Naive thymus-derived CD4-positive, alpha-beta T cell (primary cell): ENCODE measurements around the gene TMEM59L. TPM values are rescaled to one million over a fixed set of nuclear protein-coding genes. Genes with fewer than 3 reads are reported as not detected.

Experiments
- ATAC-seq: fragments of 150-1000 bp; cut with Tn5 transposase; 2 replicates; pipeline ENCODE4 v1.10.0; 2021; ENCODE audit warnings: mild to moderate bottlenecking, moderate library complexity
- CTCF ChIA-PET: fragments of 350-600 bp; sonication (Branson Sonifier 250); formaldehyde crosslinking; loops from one replicate; lab custom pipeline; 2021; ENCODE audit warnings: antibody characterized with exemption; lab: Charles Lee
- POLR2A ChIA-PET: fragments of 350-600 bp; sonication (Branson Sonifier 250); formaldehyde crosslinking; loops from one replicate; lab custom pipeline; 2021; ENCODE audit warnings: antibody characterized with exemption, inconsistent platforms; lab: Charles Lee
- DNase-seq, 9 donors: peaks; one replicate each; pipeline versions ENCODE4 v3.0.0 to v3.0.0-alpha.2; 2020 to 2022; ENCODE audit warnings: mixed read lengths in 1 of 9
- H3K27ac ChIP-seq: one replicate; pipeline ENCODE4 v1.7.0; 2013; ENCODE audit warnings: mild to moderate bottlenecking, low read depth, low read length, moderate library complexity
- H3K27me3 ChIP-seq, 2 donors: one replicate each; pipeline ENCODE4 v1.7.0; 2013; ENCODE audit warnings: low read length in 2 of 2, mild to moderate bottlenecking in 2 of 2, moderate library complexity in 2 of 2; ENCODE audit not compliant: control insufficient read depth in 2 of 2, insufficient read depth in 2 of 2
- H3K36me3 ChIP-seq, 3 experiments: 1 replicate in 2 of 3; 2 replicates in 1 of 3; pipeline ENCODE4 v1.7.0; 2013; ENCODE audit warnings: low read length in 3 of 3, mild to moderate bottlenecking in 3 of 3, moderate library complexity in 1 of 3; ENCODE audit not compliant: insufficient read depth in 3 of 3, control insufficient read depth in 2 of 3
- H3K4me1 ChIP-seq, 2 donors: one replicate each; pipeline ENCODE4 v1.7.0; 2013; ENCODE audit warnings: low read length in 2 of 2, mild to moderate bottlenecking in 2 of 2, moderate library complexity in 1 of 2; ENCODE audit not compliant: control insufficient read depth in 2 of 2, insufficient read depth in 2 of 2
- H3K4me3 ChIP-seq: 2 replicates; pipeline ENCODE4 v1.7.0; 2013; ENCODE audit warnings: mild to moderate bottlenecking, low read length
- H3K9me3 ChIP-seq, 3 experiments: 1 replicate in 2 of 3; 2 replicates in 1 of 3; pipeline ENCODE4 v1.7.0; 2013; ENCODE audit warnings: low read length in 3 of 3; ENCODE audit not compliant: control insufficient read depth in 2 of 3
- H3K27ac Mint-ChIP-seq, 9 donors: one replicate each; pipeline ENCODE4 v1.8.0; 2020 to 2022; ENCODE audit warnings: mixed read lengths in 9 of 9, mild to moderate bottlenecking in 8 of 9, moderate library complexity in 5 of 9, inconsistent platforms in 2 of 9
- H3K27me3 Mint-ChIP-seq, 5 donors: one replicate each; pipeline ENCODE4 v1.8.0; 2021 to 2022; ENCODE audit warnings: mixed read lengths in 5 of 5, mild to moderate bottlenecking in 1 of 5
- H3K36me3 Mint-ChIP-seq, 5 donors: one replicate each; pipeline ENCODE4 v1.8.0; 2020 to 2022; ENCODE audit warnings: mixed read lengths in 5 of 5, mild to moderate bottlenecking in 3 of 5, inconsistent platforms in 1 of 5
- H3K4me1 Mint-ChIP-seq, 7 donors: one replicate each; pipeline ENCODE4 v1.8.0; 2020 to 2022; ENCODE audit warnings: mixed read lengths in 7 of 7, mild to moderate bottlenecking in 3 of 7, inconsistent platforms in 1 of 7
- H3K4me3 Mint-ChIP-seq, 10 donors: one replicate each; pipeline ENCODE4 v1.8.0; 2020 to 2022; ENCODE audit warnings: mild to moderate bottlenecking in 10 of 10, mixed read lengths in 10 of 10, moderate library complexity in 6 of 10, inconsistent platforms in 2 of 10
- H3K9me3 Mint-ChIP-seq, 11 donors: one replicate each; pipeline ENCODE4 v1.8.0; 2020 to 2022; ENCODE audit warnings: mixed read lengths in 11 of 11, mild to moderate bottlenecking in 4 of 11, inconsistent platforms in 1 of 11, moderate library complexity in 1 of 11
- intact Hi-C, 2 donors: fragments of 100-400 bp; cut with micrococcal nuclease; formaldehyde crosslinking; loops; one replicate each; pipeline ENCODE4 v1.15.1; 2023
- polyA plus RNA-seq, 2 donors: library from polyadenylated mRNA; unstranded; fragments of 300-500 nt; fragmentation: Illumina TruSeq; gene quantifications; one replicate each; pipeline ENCODE4 v1.2.3, GENCODE V29; 2021
- total RNA-seq, 6 experiments: library from RNA in 5 of 6; stranded (reverse) in 5 of 6; gene quantifications; 1 replicate in 5 of 6; 2 replicates in 1 of 6; pipeline ENCODE4 v1.2.3 and lab custom pipeline; 2021 to 2026

The TMEM59L gene
- total and polyA plus RNA-seq, 7 experiments from 2014 or later = 0.22 to 0.74 (median 0.30) TPM; not detected in 3

DNA sequence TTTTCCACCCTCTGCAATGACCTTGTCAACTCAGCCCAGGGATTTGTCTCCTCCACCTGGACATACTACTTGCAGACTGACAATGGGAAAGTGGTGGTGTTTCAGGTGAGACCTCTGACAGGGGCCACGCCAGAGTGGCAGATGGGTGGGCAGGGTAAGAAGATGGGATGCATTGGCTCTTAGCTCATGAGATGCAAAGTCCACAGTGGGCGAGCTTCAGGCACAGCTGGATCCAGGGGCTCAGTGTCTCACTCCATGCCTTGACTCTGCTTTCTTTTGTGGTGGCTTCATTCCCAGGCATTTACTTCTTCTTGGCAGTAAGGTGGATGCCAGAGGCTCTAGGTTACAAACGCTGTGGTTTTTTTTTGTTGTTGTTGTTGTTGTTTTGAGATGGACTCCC lies 3.4 kb downstream of the TMEM59L start:
- intact Hi-C loops = no loop called here
- Histone ChIP-seq H3K27ac (no peak overlapping the region), H3K4me1 (peaks cover 10 to 12% of the 10 kb centered on the region in 2 donors), H3K27me3 (peaks cover 10 to 11% of the 10 kb centered on the region in 2 donors), H3K36me3 (no peaks in the 10 kb centered on the region), H3K4me3 (no peak overlapping the region), H3K9me3 (no peaks in the 10 kb centered on the region)
- Mint-ChIP-seq H3K9me3 (peaks cover 0 to 1% (median 0%) of the 10 kb centered on the region in 11 donors), H3K27me3 (peaks cover 30 to 54% (median 47%) of the 10 kb centered on the region in 5 donors), H3K4me3 (peak overlapping the region in 1 of 10 donors; percentile 12), H3K36me3 (no peaks in the 10 kb centered on the region), H3K4me1 (peaks cover 3 to 21% (median 13%) of the 10 kb centered on the region in 7 donors), H3K27ac (no peak overlapping the region)
- CTCF ChIA-PET = no interaction called here
- ATAC-seq (no peak), DNase-seq (no peak)
- POLR2A ChIA-PET = no interaction called here

DNA sequence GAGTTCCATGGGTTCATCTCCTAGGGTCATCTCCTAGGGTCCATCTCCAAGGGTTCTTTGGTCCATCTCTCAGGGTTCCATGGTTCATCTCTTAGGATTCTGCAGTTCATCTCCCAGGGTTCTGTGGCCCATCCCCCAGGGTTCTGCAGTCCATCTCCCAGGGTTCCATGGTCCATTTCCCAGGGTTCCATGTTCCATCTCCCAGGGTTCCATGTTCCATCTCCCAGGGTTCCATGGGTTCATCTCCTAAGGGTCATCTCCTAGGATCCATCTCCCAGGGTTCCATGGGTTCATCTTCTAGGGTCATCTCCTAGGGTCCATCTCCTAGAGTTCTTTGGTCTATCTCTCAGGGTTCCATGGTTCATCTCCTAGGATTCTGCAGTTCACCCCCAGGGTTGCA lies 4.9 kb downstream of the TMEM59L start:
- Histone ChIP-seq H3K4me1 (peaks cover 0 to 6% of the 10 kb centered on the region in 2 donors), H3K4me3 (no peak overlapping the region), H3K27ac (no peak overlapping the region), H3K9me3 (no peaks in the 10 kb centered on the region), H3K36me3 (no peaks in the 10 kb centered on the region), H3K27me3 (peaks cover under 1 to 7% of the 10 kb centered on the region in 2 donors)
- Mint-ChIP-seq H3K4me1 (peaks cover 0 to 10% (median 3%) of the 10 kb centered on the region in 7 donors), H3K27me3 (peaks cover 20 to 44% (median 36%) of the 10 kb centered on the region in 5 donors), H3K27ac (no peak overlapping the region), H3K9me3 (no peaks in the 10 kb centered on the region), H3K4me3 (no peak overlapping the region), H3K36me3 (no peaks in the 10 kb centered on the region)
- ATAC-seq (no peak), DNase-seq (no peak)
- ChIA-PET CTCF (no interaction called here), POLR2A (no interaction called here)
- intact Hi-C loops = no loop called here

DNA sequence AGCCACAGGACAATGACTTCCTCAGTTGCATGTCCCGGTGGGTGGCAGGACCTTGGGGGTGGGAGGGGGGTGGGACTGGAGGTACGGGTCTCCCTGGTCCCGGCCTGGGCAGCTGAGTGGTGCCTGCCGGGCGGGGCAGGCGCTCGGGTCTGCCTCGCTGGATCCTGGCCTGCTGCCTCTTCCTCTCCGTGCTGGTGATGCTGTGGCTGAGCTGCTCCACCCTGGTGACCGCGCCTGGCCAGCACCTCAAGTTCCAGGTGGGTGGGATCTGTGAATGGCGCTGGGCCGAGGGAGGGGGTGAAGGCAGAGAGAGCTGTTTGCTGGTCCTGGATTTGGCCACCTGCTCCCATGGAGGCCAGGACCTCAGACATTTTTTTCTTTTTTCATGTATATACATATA lies 5.6 kb downstream of the TMEM59L start:
- Mint-ChIP-seq H3K36me3 (no peaks in the 10 kb centered on the region), H3K4me1 (peaks cover 0 to 9% (median 2%) of the 10 kb centered on the region in 7 donors), H3K4me3 (no peak overlapping the region), H3K9me3 (no peaks in the 10 kb centered on the region), H3K27ac (no peak overlapping the region), H3K27me3 (peaks cover 18 to 44% (median 34%) of the 10 kb centered on the region in 5 donors)
- POLR2A ChIA-PET = no interaction called here
- no peaks in the 10 kb centered on the region for H3K9me3 ChIP-seq
- intact Hi-C loops = no loop called here
- CTCF ChIA-PET = no interaction called here
- no peak overlapping the region for H3K4me3 ChIP-seq
- H3K4me1 ChIP-seq = peaks cover 0 to 2% of the 10 kb centered on the region in 2 donors
- ATAC-seq (no peak), DNase-seq (no peak)
- H3K36me3 ChIP-seq = no peaks in the 10 kb centered on the region
- no peak overlapping the region for H3K27ac ChIP-seq
- peaks cover 0 to 7% of the 10 kb centered on the region in 2 donors for H3K27me3 ChIP-seq

DNA sequence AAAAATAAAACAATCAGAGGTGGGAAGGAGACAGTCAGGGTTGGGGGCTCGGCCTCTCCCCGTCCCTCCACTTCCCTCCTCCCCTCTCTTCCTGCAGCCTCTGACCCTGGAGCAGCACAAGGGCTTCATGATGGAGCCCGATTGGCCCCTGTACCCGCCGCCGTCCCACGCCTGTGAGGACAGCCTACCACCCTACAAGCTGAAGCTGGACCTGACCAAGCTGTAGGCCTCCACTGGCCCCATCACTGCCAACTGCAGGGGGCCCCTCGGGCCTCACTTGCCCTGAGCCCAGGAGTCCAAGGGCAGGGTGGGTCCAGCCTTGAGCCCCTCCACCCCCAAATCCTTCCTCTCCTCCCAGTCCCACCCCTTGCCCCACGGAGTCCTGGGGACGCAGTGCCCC lies 7.6 kb downstream of the TMEM59L start:
- DNase-seq (no peak), ATAC-seq (no peak)
- ChIA-PET CTCF (no interaction called here), POLR2A (no interaction called here)
- Histone ChIP-seq H3K4me1 (no peaks in the 10 kb centered on the region), H3K4me3 (no peak overlapping the region), H3K36me3 (no peaks in the 10 kb centered on the region), H3K27me3 (peaks cover 0 to 7% of the 10 kb centered on the region in 2 donors), H3K27ac (no peak overlapping the region), H3K9me3 (no peaks in the 10 kb centered on the region)
- Mint-ChIP-seq H3K27me3 (peaks cover under 1 to 25% (median 15%) of the 10 kb centered on the region in 5 donors), H3K4me3 (no peak overlapping the region), H3K4me1 (no peaks in the 10 kb centered on the region), H3K36me3 (no peaks in the 10 kb centered on the region), H3K9me3 (no peaks in the 10 kb centered on the region), H3K27ac (no peak overlapping the region)
- intact Hi-C loops = no loop called here

DNA sequence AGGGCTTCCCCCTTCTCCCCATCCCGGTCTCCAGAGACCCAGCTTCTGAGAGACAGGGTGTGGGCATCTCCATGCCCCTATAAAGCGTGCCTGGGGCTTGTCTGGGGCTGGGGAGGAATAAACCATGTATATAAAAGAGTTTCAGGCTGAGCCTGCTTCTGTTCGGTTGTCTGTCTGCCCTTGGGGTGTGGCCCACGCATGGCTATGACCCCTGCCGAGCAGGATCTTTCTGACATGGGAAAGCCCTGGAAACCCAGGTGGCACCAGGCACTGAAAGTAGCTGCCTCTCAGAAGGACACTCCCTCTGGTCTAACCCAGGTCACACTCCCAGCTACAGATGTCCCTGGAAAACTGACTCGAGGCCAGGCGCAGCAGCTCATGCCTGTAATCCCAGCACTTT lies 8.2 kb downstream of the TMEM59L start:
- no peaks in the 10 kb centered on the region for H3K4me1 ChIP-seq
- POLR2A ChIA-PET = interaction anchor here (1.2 kb wide), 1 partner anchor 9 kb away, joined by 5 read pairs; the partner anchor contains the start of gene TMEM59L
- no peaks in the 10 kb centered on the region for H3K9me3 ChIP-seq
- peaks cover 0 to 7% of the 10 kb centered on the region in 2 donors for H3K27me3 ChIP-seq
- DNase-seq = no peak
- Mint-ChIP-seq H3K36me3 (no peaks in the 10 kb centered on the region), H3K27me3 (peaks cover 0 to 23% (median 10%) of the 10 kb centered on the region in 5 donors), H3K9me3 (no peaks in the 10 kb centered on the region), H3K27ac (peak overlapping the region in 1 of 9 donors; percentile 23), H3K4me3 (no peak overlapping the region), H3K4me1 (no peaks in the 10 kb centered on the region)
- H3K27ac ChIP-seq = no peak overlapping the region
- H3K36me3 ChIP-seq = no peaks in the 10 kb centered on the region
- no peak overlapping the region for H3K4me3 ChIP-seq
- intact Hi-C loops = no loop called here
- no peak for ATAC-seq
- CTCF ChIA-PET = no interaction called here

DNA sequence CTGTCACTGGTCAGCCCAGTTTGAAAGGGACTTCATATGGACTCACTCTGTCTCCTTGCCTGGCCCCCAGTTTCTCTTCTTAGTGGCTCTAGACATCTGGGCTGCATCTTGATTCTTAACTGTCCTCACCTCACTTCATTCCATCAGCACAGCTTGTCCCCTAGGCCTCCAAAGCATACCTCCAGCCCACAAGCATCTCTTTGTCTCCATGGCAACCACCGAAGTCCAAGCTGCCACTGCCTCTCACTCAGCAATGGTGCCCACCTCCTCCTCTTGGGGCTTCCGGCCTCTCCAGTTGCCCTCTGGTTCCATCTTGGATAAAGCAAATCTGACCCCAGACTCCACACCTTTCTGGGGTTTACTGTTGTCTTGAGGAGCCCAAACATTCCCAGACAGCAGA lies 14.2 kb downstream of the TMEM59L start:
- Mint-ChIP-seq H3K4me1 (no peaks in the 10 kb centered on the region), H3K4me3 (no peak overlapping the region), H3K27ac (no peak overlapping the region), H3K36me3 (no peaks in the 10 kb centered on the region), H3K27me3 (peaks cover 0 to 5% (median 0%) of the 10 kb centered on the region in 5 donors), H3K9me3 (no peaks in the 10 kb centered on the region)
- Histone ChIP-seq H3K27ac (no peak overlapping the region), H3K36me3 (no peaks in the 10 kb centered on the region), H3K9me3 (no peaks in the 10 kb centered on the region), H3K27me3 (no peaks in the 10 kb centered on the region), H3K4me3 (no peak overlapping the region), H3K4me1 (no peaks in the 10 kb centered on the region)
- CTCF ChIA-PET = no interaction called here
- POLR2A ChIA-PET = no interaction called here
- ATAC-seq = no peak
- no peak for DNase-seq
- intact Hi-C loops = no loop called here
